Stimulated activated CD4-positive, alpha-beta T cell treated with anti-CD3 and anti-CD28 coated beads, Interleukin-1b, Interleukin-23, amount 100 ng/mL, for 48 hours (primary cell): Measurements from ENCODE around the gene HOXB7.
A peak's percentile ranks its signal among the peaks of the same experiment; 100 is the strongest.

Source experiments
- DNase-seq: peaks from one replicate; pipeline ENCODE4 v3.0.0-alpha.2; 2020

HOXB7 gene

GRCh38 chr17:48606892-48607614, 3.8 kb downstream of the HOXB7 start:
- no peak for DNase-seq

- no peak for DNase-seq
Measured at GRCh38 chr17:48605991-48606891, 4.6 kb downstream of the HOXB7 start.

- no peak for DNase-seq
Measured at GRCh38 chr17:48605409-48605919, 5.4 kb downstream of the HOXB7 start.

- no peak for DNase-seq
Measured at GRCh38 chr17:48604770-48605329, 6.0 kb downstream of the HOXB7 start, which contains the start of gene HOXB6. TSS of gene HOXB6 (minus strand) at chr17:48604986. CDS start at chr17:48598150, 6,836 bp downstream.

- DNase-seq = no peak
Measured at GRCh38 chr17:48603959-48604769, 6.7 kb downstream of the HOXB7 start.

GRCh38 chr17:48601539-48602425, 9.0 kb downstream of the HOXB7 start:
- no peak for DNase-seq

GRCh38 chr17:48601207-48601538, 9.6 kb downstream of the HOXB7 start:
- no peak for DNase-seq

GRCh38 chr17:48600244-48601098, 10.3 kb downstream of the HOXB7 start:
- DNase-seq = no peak

- no peak for DNase-seq
Measured at GRCh38 chr17:48599354-48599753, 11.5 kb downstream of the HOXB7 start.

GRCh38 chr17:48598736-48599135, 12.1 kb downstream of the HOXB7 start:
- DNase-seq = no peak

- no peak for DNase-seq
Measured at GRCh38 chr17:48597778-48598631, 12.8 kb downstream of the HOXB7 start.

GRCh38 chr17:48597528-48597777, 13.4 kb downstream of the HOXB7 start:
- DNase-seq = no peak

GRCh38 chr17:48596735-48597527, 13.9 kb downstream of the HOXB7 start:
- DNase-seq = no peak

- peak; percentile 42 for DNase-seq
Measured at GRCh38 chr17:48596000-48596734, 14.7 kb downstream of the HOXB7 start.

- no peak for DNase-seq
Measured at GRCh38 chr17:48595278-48595999, 15.4 kb downstream of the HOXB7 start.

- no peak for DNase-seq
Measured at GRCh38 chr17:48594538-48595277, 16.1 kb downstream of the HOXB7 start.
